Measurements from ENCODE around the gene CDK5.

The CDK5 gene

GRCh38 chr7:151008511-151009323 lies 49.0 kb downstream of the CDK5 start:
- H3K36me3 ChIP-seq (ENCODE audit: control insufficient read depth in 2 of 2, insufficient read depth in 2 of 2, low read length in 2 of 2), result no peaks in the 10 kb centered on the region
- H3K9ac ChIP-seq (ENCODE audit: low read depth in 1 of 2, low read length in 2 of 2), result peak overlapping the region in 1 of 2 donors; percentile 32
- peaks cover 12 to 24% of the 10 kb centered on the region in 2 donors for H3K4me1 ChIP-seq (ENCODE audit: control insufficient read depth in 2 of 2, insufficient read depth in 2 of 2, low read length in 2 of 2)
- no peaks in the 10 kb centered on the region for H3K27me3 ChIP-seq (ENCODE audit: control insufficient read depth in 2 of 2, insufficient read depth in 2 of 2, low read length in 2 of 2)
- H3K4me3 ChIP-seq (ENCODE audit: low read length in 2 of 2), result peak overlapping the region; percentile 41 to 68
- peak overlapping the region in 1 of 2 donors; percentile 13 for H3K27ac ChIP-seq (ENCODE audit: low read depth in 2 of 2, low read length in 2 of 2)
- no peaks in the 10 kb centered on the region for H3K9me3 ChIP-seq (ENCODE audit: control insufficient read depth in 2 of 2, low read length in 2 of 2)

GRCh38 chr7:151008143-151008510 lies 49.6 kb downstream of the CDK5 start:
- H3K36me3 ChIP-seq (ENCODE audit: control insufficient read depth in 2 of 2, insufficient read depth in 2 of 2, low read length in 2 of 2), result no peaks in the 10 kb centered on the region
- peak overlapping the region in 1 of 2 donors; percentile 13 for H3K27ac ChIP-seq (ENCODE audit: low read depth in 2 of 2, low read length in 2 of 2)
- no peaks in the 10 kb centered on the region for H3K9me3 ChIP-seq (ENCODE audit: control insufficient read depth in 2 of 2, low read length in 2 of 2)
- H3K27me3 ChIP-seq (ENCODE audit: control insufficient read depth in 2 of 2, insufficient read depth in 2 of 2, low read length in 2 of 2), result no peaks in the 10 kb centered on the region
- no peak overlapping the region for H3K9ac ChIP-seq (ENCODE audit: low read depth in 1 of 2, low read length in 2 of 2)
- H3K4me3 ChIP-seq (ENCODE audit: low read length in 2 of 2), result peak overlapping the region; percentile 41 to 68
- peaks cover 15 to 22% of the 10 kb centered on the region in 2 donors for H3K4me1 ChIP-seq (ENCODE audit: control insufficient read depth in 2 of 2, insufficient read depth in 2 of 2, low read length in 2 of 2)

GRCh38 chr7:151007469-151007898 lies 50.2 kb downstream of the CDK5 start:
- no peaks in the 10 kb centered on the region for H3K9me3 ChIP-seq (ENCODE audit: control insufficient read depth in 2 of 2, low read length in 2 of 2)
- peaks cover 10 to 15% of the 10 kb centered on the region in 2 donors for H3K4me1 ChIP-seq (ENCODE audit: control insufficient read depth in 2 of 2, insufficient read depth in 2 of 2, low read length in 2 of 2)
- H3K27me3 ChIP-seq (ENCODE audit: control insufficient read depth in 2 of 2, insufficient read depth in 2 of 2, low read length in 2 of 2), result no peaks in the 10 kb centered on the region
- no peak overlapping the region for H3K9ac ChIP-seq (ENCODE audit: low read depth in 1 of 2, low read length in 2 of 2)
- no peak overlapping the region for H3K4me3 ChIP-seq (ENCODE audit: low read length in 2 of 2)
- no peaks in the 10 kb centered on the region for H3K36me3 ChIP-seq (ENCODE audit: control insufficient read depth in 2 of 2, insufficient read depth in 2 of 2, low read length in 2 of 2)
- no peak overlapping the region for H3K27ac ChIP-seq (ENCODE audit: low read depth in 2 of 2, low read length in 2 of 2)

DNA sequence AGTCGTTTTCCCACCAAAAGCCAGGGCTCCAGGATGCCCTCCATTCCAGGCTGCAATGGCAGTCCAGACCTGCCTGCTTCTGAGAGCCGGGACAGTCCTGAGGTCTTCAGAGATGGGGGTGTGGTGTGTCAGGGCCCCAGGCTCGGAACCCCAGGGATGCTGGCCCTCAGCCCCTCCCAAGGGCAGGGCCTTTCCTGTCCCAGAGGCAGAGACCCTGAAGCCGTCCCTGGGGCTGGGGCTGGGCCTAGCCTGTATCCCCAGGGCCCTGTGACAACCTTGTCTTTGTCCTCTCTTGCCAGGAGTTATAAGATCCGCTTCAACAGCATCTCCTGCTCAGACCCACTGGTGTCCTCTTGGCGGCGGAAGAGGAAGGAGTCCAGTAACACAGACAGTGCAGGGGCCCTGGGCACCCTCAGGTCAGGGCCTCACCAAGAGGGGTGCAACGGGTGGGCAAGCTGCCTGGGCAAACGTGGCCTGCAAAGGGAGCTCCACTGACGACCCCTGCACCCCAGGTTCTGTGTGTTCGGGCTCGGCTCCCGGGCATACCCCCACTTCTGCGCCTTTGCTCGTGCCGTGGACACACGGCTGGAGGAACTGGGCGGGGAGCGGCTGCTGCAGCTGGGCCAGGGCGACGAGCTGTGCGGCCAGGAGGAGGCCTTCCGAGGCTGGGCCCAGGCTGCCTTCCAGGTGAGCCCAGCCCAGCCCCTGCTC lies 51.0 kb downstream of the CDK5 start:
- no peaks in the 10 kb centered on the region for H3K36me3 ChIP-seq (ENCODE audit: control insufficient read depth in 2 of 2, insufficient read depth in 2 of 2, low read length in 2 of 2)
- H3K4me1 ChIP-seq (ENCODE audit: control insufficient read depth in 2 of 2, insufficient read depth in 2 of 2, low read length in 2 of 2), result peaks cover 5 to 9% of the 10 kb centered on the region in 2 donors
- no peaks in the 10 kb centered on the region for H3K27me3 ChIP-seq (ENCODE audit: control insufficient read depth in 2 of 2, insufficient read depth in 2 of 2, low read length in 2 of 2)
- H3K9me3 ChIP-seq (ENCODE audit: control insufficient read depth in 2 of 2, low read length in 2 of 2), result no peaks in the 10 kb centered on the region
- H3K9ac ChIP-seq (ENCODE audit: low read depth in 1 of 2, low read length in 2 of 2), result no peak overlapping the region
- no peak overlapping the region for H3K4me3 ChIP-seq (ENCODE audit: low read length in 2 of 2)
- no peak overlapping the region for H3K27ac ChIP-seq (ENCODE audit: low read depth in 2 of 2, low read length in 2 of 2)

- Histone ChIP-seq H3K9ac (ENCODE audit: low read depth in 1 of 2, low read length in 2 of 2) (no peak overlapping the region), H3K36me3 (ENCODE audit: control insufficient read depth in 2 of 2, insufficient read depth in 2 of 2, low read length in 2 of 2) (no peaks in the 10 kb centered on the region), H3K27me3 (ENCODE audit: control insufficient read depth in 2 of 2, insufficient read depth in 2 of 2, low read length in 2 of 2) (no peaks in the 10 kb centered on the region), H3K4me3 (ENCODE audit: low read length in 2 of 2) (no peak overlapping the region), H3K27ac (ENCODE audit: low read depth in 2 of 2, low read length in 2 of 2) (no peak overlapping the region), H3K4me1 (ENCODE audit: control insufficient read depth in 2 of 2, insufficient read depth in 2 of 2, low read length in 2 of 2) (peaks cover 3 to 6% of the 10 kb centered on the region in 2 donors), H3K9me3 (ENCODE audit: control insufficient read depth in 2 of 2, low read length in 2 of 2) (no peaks in the 10 kb centered on the region)
Observed at GRCh38 chr7:151005566-151005965, 52.1 kb downstream of the CDK5 start.

Measured in mucosa of rectum (tissue), 2 donors.